Memory B cell (primary cell): ENCODE measurements around the gene TRIP4.
"Not testable (repeated sequence)": the region's sequence is repeated elsewhere in the genome, so short reads cannot be mapped to it uniquely, and the experiment has no call there.

Experiments used
- ATAC-seq: fragments of 150-1000 bp; cut with Tn5 transposase; 2 replicates; pipeline ENCODE4 v1.10.0; 2021; ENCODE audit warnings: low read depth, mild to moderate bottlenecking, moderate library complexity
- DNase-seq, 2 donors: peaks; one replicate each; pipeline ENCODE4 v3.0.0; 2022; ENCODE audit warnings: low spot score in 2 of 2
- H3K27ac Mint-ChIP-seq: one replicate; pipeline ENCODE4 v1.8.0; 2022; ENCODE audit warnings: mild to moderate bottlenecking, moderate library complexity, mixed read lengths
- H3K27me3 Mint-ChIP-seq: one replicate; pipeline ENCODE4 v1.8.0; 2022; ENCODE audit warnings: mixed read lengths
- H3K36me3 Mint-ChIP-seq: one replicate; pipeline ENCODE4 v1.8.0; 2022; ENCODE audit warnings: mild to moderate bottlenecking, mixed read lengths
- H3K4me1 Mint-ChIP-seq: one replicate; pipeline ENCODE4 v1.8.0; 2022; ENCODE audit warnings: mixed read lengths
- H3K4me3 Mint-ChIP-seq: one replicate; pipeline ENCODE4 v1.8.0; 2022; ENCODE audit warnings: mild to moderate bottlenecking, moderate library complexity, mixed read lengths
- H3K9me3 Mint-ChIP-seq: one replicate; pipeline ENCODE4 v1.8.0; 2022; ENCODE audit warnings: mixed read lengths

The TRIP4 gene

DNA sequence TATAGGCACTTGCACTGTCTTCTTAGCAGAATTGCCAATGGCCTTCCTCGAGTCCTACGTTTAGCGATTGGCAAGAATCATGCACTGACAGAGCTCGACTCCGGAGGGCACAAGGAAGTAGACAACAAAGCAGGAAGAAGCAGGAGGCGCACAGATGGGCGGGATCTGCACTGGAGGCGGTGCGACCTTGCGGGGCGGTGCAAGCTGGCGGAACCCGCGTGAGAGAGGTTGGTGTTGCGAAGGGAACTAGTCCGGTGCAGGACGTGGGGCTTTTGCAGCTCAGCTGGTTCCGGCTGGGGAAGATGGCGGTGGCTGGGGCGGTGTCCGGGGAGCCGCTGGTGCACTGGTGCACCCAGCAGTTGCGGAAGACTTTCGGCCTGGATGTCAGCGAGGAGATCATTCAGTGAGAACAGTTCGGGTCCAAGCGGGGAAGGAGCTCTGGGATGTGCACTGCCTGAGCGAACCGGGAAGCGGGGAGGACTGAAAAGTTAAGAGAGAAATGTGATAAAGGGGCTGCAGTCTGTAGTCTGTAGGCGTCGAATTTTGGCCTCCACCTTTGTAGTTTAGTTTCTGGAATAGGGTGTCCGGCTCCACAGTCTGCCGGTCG is at the start of gene TRIP4:
TRIP4 (plus strand) TSS at position 275 of the 607 bp plus-strand sequence; CDS start at position 303, 28 bp downstream.
- DNase-seq (peak; percentile 96 to 97), ATAC-seq (peak; percentile 98)
- H3K9me3 Mint-ChIP-seq: no peaks in the 10 kb centered on the region
- H3K27me3 Mint-ChIP-seq: no peaks in the 10 kb centered on the region
- no peaks in the 10 kb centered on the region for H3K36me3 Mint-ChIP-seq
- peaks cover 15% of the 10 kb centered on the region for H3K4me1 Mint-ChIP-seq
- H3K27ac Mint-ChIP-seq: peak within 1 kb of the TSS; percentile 91
- H3K4me3 Mint-ChIP-seq: peak within 1 kb of the TSS; percentile 98

DNA sequence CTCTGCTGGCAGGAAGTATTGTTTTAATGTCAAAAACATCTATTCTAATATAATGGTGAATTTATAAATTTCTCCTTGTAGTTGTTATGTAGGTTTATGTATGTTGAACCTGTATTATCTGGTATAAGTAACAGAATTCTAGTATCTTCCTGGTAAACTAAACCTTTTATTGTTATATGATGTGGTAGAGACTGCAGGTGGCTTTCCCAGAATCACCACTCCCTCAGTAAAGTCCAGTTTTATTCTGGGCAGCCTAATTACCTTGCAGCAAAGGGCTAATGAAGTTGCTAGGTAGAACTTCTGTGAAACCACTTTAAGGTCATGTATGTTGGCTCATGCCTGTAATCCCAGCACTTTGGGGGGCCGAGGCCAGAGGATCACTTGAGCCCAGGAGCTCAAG is 47.3 kb upstream of the TRIP4 start:
- Mint-ChIP-seq H3K4me1 (peaks cover 6% of the 10 kb centered on the region), H3K9me3 (no peaks in the 10 kb centered on the region), H3K36me3 (peaks cover 6% of the 10 kb centered on the region), H3K27ac (no peak overlapping the region), H3K4me3 (no peak overlapping the region), H3K27me3 (no peaks in the 10 kb centered on the region)
- ATAC-seq (no peak), DNase-seq (no peak)

DNA sequence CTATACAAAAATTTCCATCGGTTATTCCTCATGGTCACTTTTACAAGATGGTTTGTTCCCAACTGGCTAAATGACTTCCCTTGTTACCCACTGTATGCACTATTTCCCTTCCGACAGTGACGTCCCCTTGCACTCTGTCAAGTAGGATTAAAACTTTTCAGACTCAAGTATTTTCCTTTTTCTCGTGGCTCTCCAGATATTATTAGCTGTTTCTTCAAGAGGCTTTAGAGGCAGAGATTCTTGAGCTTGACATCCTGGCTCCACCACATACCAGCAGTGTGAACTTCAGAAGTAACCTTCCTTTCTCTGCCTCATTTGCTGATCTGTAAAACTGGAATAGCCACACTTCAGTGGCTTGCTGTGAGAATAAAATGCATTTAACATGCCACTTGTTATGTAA is 45.7 kb upstream of the TRIP4 start:
- Mint-ChIP-seq H3K4me1 (peaks cover 6% of the 10 kb centered on the region), H3K27me3 (no peaks in the 10 kb centered on the region), H3K27ac (no peak overlapping the region), H3K4me3 (no peak overlapping the region), H3K36me3 (peaks cover 6% of the 10 kb centered on the region), H3K9me3 (no peaks in the 10 kb centered on the region)
- no peak for ATAC-seq
- no peak for DNase-seq

DNA sequence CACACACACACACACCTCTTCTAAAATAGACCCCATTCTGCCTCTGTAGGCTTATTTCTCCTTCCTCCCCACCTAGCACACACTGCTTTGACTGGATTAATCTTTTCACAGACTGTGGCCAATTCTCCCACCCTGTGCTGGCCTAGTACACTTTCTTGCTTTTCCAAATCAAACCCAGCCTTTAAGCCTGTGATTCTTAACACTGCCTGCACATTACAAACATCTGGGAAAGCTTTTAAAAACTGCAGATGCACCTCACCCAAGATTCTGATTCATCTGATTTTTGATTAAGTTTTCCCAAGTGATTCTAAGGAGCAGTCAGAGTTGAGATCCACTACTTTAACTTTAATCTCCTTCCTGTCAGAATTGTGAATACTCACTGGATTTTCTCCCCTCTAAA is 44.4 kb upstream of the TRIP4 start:
- Mint-ChIP-seq H3K9me3 (no peaks in the 10 kb centered on the region), H3K4me3 (no peak overlapping the region), H3K4me1 (peaks cover 6% of the 10 kb centered on the region), H3K27me3 (no peaks in the 10 kb centered on the region), H3K36me3 (peaks cover 11% of the 10 kb centered on the region), H3K27ac (peak overlapping the region; percentile 25)
- ATAC-seq: no peak
- DNase-seq: no peak

DNA sequence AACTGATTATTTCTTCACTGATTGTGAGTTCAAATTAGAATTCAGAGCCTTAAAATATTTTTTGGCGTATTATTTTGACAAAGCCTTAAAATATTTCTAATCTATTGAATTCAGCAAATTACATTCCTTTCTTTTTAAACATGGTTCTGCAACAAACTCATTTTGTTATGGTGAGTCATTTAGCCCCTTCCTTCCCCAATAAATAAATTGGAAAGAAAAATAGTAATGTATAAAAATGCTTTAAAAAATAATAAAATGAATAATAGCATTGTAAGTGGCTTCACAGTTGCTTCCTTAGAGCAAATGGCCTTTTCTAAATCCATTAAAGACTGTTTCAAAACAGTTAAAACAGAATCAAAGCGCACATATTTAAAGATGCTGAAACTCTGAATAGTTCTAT is 43.8 kb upstream of the TRIP4 start:
- H3K36me3 Mint-ChIP-seq: peaks cover 12% of the 10 kb centered on the region

DNA sequence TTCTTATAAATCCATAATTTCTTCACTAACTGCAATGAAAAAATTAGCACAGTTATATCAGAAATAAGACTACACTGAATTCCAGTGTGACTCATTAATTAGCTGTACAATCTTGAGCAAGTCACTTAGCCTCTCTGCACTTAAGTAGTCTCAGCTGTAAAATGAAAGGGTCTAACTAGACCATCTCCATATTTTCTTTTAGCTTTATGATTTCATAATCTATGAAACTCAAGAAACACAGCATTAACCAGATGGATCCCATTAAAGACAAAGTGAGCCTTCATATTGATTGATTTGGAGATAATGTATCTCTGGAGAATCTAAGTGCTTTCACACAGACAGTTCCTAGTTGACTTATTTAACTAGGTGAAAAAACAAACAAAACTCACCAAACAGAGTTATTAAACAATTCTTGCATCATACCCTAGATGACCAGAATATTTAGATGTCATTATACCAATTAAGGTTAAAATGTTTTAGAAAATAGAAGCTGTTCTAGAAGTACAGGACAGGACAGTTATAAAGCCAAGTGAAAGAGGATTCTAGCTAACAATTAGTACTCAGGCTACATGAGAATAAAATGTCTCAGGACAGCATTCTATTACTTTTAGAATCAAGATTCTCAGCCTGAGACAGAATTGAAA is 42.9 kb upstream of the TRIP4 start:
- Mint-ChIP-seq H3K27me3 (no peaks in the 10 kb centered on the region), H3K4me1 (peaks cover 7% of the 10 kb centered on the region), H3K27ac (no peak overlapping the region), H3K36me3 (peaks cover 11% of the 10 kb centered on the region), H3K9me3 (no peaks in the 10 kb centered on the region), H3K4me3 (no peak overlapping the region)
- DNase-seq (no peak), ATAC-seq (no peak)

More for the DNA sequence above, 43.8 kb upstream of the TRIP4 start:
- Mint-ChIP-seq H3K9me3 (no peaks in the 10 kb centered on the region), H3K27me3 (no peaks in the 10 kb centered on the region), H3K4me3 (no peak overlapping the region), H3K27ac (no peak overlapping the region), H3K4me1 (peaks cover 6% of the 10 kb centered on the region)
- ATAC-seq (no peak), DNase-seq (no peak)

DNA sequence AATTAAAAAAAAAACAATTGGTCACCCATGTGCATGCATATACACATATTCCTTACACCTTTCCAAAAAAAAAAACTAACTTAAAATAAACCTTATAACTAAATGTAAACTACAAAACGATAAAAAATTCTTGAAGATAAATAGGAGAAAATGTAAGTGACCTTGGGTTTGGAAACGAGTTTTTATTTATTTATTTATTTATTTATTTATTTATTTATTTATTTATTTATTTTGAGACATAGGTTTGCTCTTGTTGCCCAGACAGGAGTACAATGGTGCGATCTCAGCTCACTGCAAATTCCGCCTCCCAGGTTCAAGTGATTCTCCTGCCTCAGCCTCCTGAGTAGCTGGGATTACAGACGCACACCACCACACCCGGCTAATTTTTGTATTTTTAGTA is 41.4 kb upstream of the TRIP4 start:
- H3K36me3 Mint-ChIP-seq: peaks cover 11% of the 10 kb centered on the region
- H3K9me3 Mint-ChIP-seq, H3K4me1 Mint-ChIP-seq, H3K4me3 Mint-ChIP-seq, H3K27me3 Mint-ChIP-seq, DNase-seq, ATAC-seq, H3K27ac Mint-ChIP-seq: not testable (repeated sequence)

DNA sequence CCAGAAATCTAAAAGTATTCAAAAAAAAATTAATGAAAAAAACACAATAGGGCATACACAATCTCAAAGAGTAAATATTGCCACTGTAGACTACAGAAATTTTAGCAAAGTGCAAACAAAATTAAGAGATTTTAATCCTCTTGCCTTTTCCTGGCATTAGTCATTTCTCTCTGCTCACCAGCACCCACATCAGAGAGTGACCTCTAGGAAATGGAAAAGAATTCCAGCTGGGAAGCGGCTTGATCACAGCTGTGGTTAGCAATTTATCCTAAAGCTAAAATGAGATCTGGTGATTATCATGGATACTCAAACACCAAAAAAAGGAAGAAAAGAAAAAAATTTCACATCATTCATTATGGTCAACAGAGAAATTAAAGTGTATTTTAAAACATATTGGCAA is 39.2 kb upstream of the TRIP4 start:
- no peak overlapping the region for H3K4me3 Mint-ChIP-seq
- peaks cover 7% of the 10 kb centered on the region for H3K36me3 Mint-ChIP-seq
- peaks cover 3% of the 10 kb centered on the region for H3K4me1 Mint-ChIP-seq
- no peak overlapping the region for H3K27ac Mint-ChIP-seq
- H3K9me3 Mint-ChIP-seq: no peaks in the 10 kb centered on the region
- H3K27me3 Mint-ChIP-seq: no peaks in the 10 kb centered on the region
- no peak for DNase-seq
- no peak for ATAC-seq

DNA sequence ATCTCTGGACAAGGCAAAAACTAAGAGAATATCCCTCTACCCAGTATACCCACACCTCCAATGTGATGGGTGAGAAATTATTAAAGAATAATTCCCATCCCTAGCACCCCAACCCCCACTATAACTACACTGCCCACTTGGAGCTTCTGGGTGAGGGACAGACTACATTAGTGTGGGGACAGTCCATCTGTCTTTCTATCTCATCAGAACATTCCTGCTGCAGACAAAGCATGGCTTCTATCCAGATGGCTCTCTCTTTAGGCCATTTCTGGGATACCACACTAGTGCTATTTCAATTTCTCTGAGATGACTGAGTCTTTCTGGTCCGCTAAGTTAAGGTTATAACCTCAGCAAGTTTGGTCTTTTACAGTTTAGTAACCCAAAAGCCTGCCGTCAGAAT is 38.3 kb upstream of the TRIP4 start:
- peaks cover 2% of the 10 kb centered on the region for H3K4me1 Mint-ChIP-seq
- no peak overlapping the region for H3K4me3 Mint-ChIP-seq
- no peaks in the 10 kb centered on the region for H3K9me3 Mint-ChIP-seq
- ATAC-seq (no peak), DNase-seq (no peak)
- H3K27me3 Mint-ChIP-seq: no peaks in the 10 kb centered on the region
- H3K36me3 Mint-ChIP-seq: peaks cover 7% of the 10 kb centered on the region
- no peak overlapping the region for H3K27ac Mint-ChIP-seq

DNA sequence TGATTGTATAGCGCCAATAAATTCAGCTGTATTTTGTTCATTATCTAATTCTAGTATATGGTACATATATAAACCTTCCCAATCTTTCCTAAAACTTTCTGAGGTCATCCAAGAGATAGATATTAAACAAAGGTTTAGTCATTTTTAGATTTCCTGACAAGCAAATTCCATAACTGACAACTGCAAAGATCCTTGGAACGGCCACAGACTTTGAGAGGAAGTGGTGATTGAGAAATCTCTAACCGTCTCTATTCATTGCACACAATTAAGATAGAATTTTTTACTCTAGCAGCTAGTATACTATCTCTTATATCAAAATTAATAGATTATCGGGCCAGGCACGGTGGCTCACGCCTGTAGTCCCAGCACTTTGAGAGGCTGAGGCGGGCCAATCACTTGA is 36.4 kb upstream of the TRIP4 start:
- Mint-ChIP-seq H3K27ac (no peak overlapping the region), H3K9me3 (no peaks in the 10 kb centered on the region), H3K4me1 (peaks cover 10% of the 10 kb centered on the region), H3K27me3 (no peaks in the 10 kb centered on the region), H3K4me3 (no peak overlapping the region), H3K36me3 (peaks cover 7% of the 10 kb centered on the region)
- no peak for DNase-seq
- no peak for ATAC-seq

DNA sequence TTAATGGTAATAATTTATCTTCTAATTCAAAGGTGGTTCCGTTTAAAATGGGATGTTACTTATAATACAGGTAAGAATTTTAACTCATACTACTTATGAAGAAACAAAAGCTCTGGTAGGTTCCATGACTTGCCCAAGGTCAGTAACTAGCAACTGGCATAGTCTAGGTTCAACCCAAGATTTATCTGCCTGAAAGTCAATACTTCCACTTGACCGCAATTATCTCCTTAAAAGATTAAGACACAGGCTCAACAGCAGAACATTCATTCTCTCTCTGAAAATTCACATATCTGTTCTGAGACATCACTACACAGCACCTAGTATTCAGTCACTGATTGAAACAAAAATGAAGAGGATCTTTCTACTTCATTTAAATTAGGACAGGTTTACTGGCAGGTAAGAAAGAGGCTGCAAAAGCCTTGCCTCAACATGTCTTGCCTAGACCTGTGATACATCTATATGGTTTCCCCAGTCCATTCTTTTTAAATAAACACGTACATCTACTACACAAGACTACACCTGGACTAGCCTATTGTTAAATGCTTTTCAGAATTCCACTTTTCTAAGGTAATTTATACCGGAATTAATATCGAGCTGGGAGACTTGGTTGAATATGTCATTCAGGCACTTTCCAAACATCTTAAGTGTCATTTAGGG is 32.8 kb upstream of the TRIP4 start:
- peak overlapping the region; percentile 93 for H3K27ac Mint-ChIP-seq
- DNase-seq (no peak), ATAC-seq (no peak)
- no peaks in the 10 kb centered on the region for H3K27me3 Mint-ChIP-seq
- H3K9me3 Mint-ChIP-seq: no peaks in the 10 kb centered on the region
- H3K36me3 Mint-ChIP-seq: no peaks in the 10 kb centered on the region
- peak overlapping the region; percentile 93 for H3K4me3 Mint-ChIP-seq
- peaks cover 14% of the 10 kb centered on the region for H3K4me1 Mint-ChIP-seq

DNA sequence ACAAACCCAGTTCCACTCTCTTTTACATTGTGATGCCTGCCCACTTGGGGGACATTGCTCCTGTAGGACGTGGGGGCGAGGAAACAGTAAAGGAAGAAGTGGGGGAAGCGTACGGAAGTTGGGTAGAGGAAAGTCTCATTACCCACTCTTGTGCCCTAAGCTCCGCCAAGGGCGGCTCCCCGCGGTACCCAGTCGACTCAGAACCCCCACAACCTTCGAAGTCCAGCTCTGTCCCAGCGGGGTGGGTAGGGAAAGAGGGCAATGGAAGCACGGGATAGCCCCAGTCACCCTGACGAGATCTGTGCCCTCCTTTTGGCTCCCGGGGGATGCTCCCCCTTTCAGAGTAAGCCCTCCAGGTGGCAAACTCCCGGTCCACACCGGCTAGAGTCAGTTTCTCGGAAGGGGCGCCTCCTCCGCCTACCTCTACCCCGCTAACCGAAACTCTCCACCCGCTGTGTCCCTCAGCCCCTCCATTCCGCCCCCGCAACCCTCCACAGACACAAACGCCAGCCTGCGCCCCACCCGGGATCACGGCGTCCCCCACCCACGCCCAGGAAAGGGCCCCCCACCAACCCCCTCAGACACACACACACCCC is 32.2 kb upstream of the TRIP4 start:
- Mint-ChIP-seq H3K27ac (peak overlapping the region; percentile 93), H3K4me3 (peak overlapping the region; percentile 93)

DNA sequence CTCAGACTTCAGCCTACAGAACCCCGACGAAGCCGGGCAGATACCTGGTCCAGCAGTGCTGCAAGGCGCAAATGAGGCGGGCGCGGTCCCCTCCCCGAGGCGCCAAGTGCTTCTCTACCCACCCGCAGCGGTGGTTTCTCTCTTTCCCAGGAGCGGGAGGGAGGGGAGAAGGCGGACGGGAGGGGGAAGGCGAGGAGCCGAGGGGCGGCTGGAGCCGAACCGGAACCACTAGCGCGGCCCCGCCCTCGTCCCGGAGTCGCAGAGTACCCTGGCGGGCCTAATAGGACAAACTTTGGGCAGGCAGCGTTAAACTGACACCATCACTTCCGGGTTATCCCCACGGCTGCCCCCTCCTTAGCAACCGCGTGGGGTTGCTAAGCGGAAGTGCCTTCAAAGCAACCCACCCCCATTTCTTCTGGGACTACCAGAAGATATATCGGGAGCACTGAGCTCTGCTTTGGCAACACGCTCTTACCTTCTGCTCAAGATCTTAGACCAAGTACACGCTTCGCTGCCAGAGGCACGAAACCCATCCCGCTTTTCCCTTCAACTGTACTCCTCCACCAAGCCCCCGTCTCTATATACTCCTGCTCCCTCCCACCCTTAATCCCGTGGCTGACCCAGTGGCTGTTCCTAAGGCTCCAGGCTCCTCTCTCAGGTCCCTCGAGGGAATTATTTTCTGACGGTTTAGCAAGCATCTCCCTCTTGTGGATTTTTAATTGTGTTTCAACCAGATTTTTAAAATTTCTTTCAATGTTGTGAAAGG is 31.5 kb upstream of the TRIP4 start, which contains the start of gene CSNK1G1:
CSNK1G1 (minus strand) TSS at position 230 of the 766 bp plus-strand sequence. CDS start 55,674 bp downstream, outside the sequence.
- ATAC-seq: peak; percentile 99
- Mint-ChIP-seq H3K27ac (peak within 1 kb of the TSS; percentile 93), H3K4me1 (peaks cover 14% of the 10 kb centered on the region), H3K9me3 (no peaks in the 10 kb centered on the region), H3K27me3 (no peaks in the 10 kb centered on the region), H3K36me3 (no peaks in the 10 kb centered on the region), H3K4me3 (peak within 1 kb of the TSS; percentile 93)
- peak; percentile 78 to 84 for DNase-seq

More for the DNA sequence above, 32.2 kb upstream of the TRIP4 start:
- H3K4me1 Mint-ChIP-seq: peaks cover 14% of the 10 kb centered on the region
- no peaks in the 10 kb centered on the region for H3K27me3 Mint-ChIP-seq
- no peaks in the 10 kb centered on the region for H3K36me3 Mint-ChIP-seq
- DNase-seq: peak in 1 of 2 donors; percentile 18
- ATAC-seq: peak; percentile 14
- H3K9me3 Mint-ChIP-seq: no peaks in the 10 kb centered on the region

DNA sequence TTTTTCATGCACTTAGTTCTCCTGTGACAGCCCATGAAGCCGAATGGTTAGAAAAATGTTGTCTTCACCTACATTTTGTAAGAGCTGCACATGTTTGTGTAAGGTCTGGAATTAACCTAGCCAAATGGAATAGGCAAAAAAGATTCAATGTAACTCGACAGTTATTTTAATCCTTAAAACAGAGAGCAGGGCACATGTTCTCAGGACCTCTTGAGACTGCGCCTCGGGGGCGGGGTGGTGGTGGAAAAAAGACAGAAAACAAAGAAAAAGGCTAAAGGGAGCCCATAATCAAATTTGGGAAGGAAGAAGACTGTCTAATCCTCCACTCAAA is 31.0 kb upstream of the TRIP4 start:
- no peak for DNase-seq
- ATAC-seq: no peak
- Mint-ChIP-seq H3K4me3 (peak overlapping the region; percentile 93), H3K27ac (peak overlapping the region; percentile 93), H3K4me1 (peaks cover 14% of the 10 kb centered on the region), H3K9me3 (no peaks in the 10 kb centered on the region), H3K36me3 (no peaks in the 10 kb centered on the region), H3K27me3 (no peaks in the 10 kb centered on the region)
